ENCODE data around the gene SLC19A1.

SLC19A1 gene

GRCh38 chr21:45480701-45481500 lies 61.3 kb downstream of the SLC19A1 start:
- Histone ChIP-seq H3K9ac (ENCODE audit: low read length) (no peak overlapping the region), H3K9me3 (ENCODE audit: control insufficient read depth, low read length) (no peaks in the 10 kb centered on the region), H3K4me3 (ENCODE audit: low read length) (no peak overlapping the region), H3K36me3 (ENCODE audit: control insufficient read depth, insufficient read depth, low read length) (no peaks in the 10 kb centered on the region), H3K4me1 (ENCODE audit: control insufficient read depth, insufficient read depth, low read length) (peaks cover 10% of the 10 kb centered on the region), H3K27me3 (ENCODE audit: control insufficient read depth, insufficient read depth, low read length) (no peaks in the 10 kb centered on the region)

- Histone ChIP-seq H3K4me3 (ENCODE audit: low read length) (no peak overlapping the region), H3K4me1 (ENCODE audit: control insufficient read depth, insufficient read depth, low read length) (peaks cover 10% of the 10 kb centered on the region), H3K9me3 (ENCODE audit: control insufficient read depth, low read length) (no peaks in the 10 kb centered on the region), H3K9ac (ENCODE audit: low read length) (no peak overlapping the region), H3K27me3 (ENCODE audit: control insufficient read depth, insufficient read depth, low read length) (no peaks in the 10 kb centered on the region), H3K36me3 (ENCODE audit: control insufficient read depth, insufficient read depth, low read length) (no peaks in the 10 kb centered on the region)
These were observed 62.3 kb downstream of the SLC19A1 start for GRCh38 chr21:45479691-45480675.

- no peaks in the 10 kb centered on the region for H3K9me3 ChIP-seq (ENCODE audit: control insufficient read depth, low read length)
- no peaks in the 10 kb centered on the region for H3K27me3 ChIP-seq (ENCODE audit: control insufficient read depth, insufficient read depth, low read length)
- no peaks in the 10 kb centered on the region for H3K36me3 ChIP-seq (ENCODE audit: control insufficient read depth, insufficient read depth, low read length)
- peak overlapping the region; percentile 13 for H3K9ac ChIP-seq (ENCODE audit: low read length)
- peaks cover 10% of the 10 kb centered on the region for H3K4me1 ChIP-seq (ENCODE audit: control insufficient read depth, insufficient read depth, low read length)
- H3K4me3 ChIP-seq (ENCODE audit: low read length) = no peak overlapping the region
These were observed 63.2 kb downstream of the SLC19A1 start for GRCh38 chr21:45478816-45479669.

- Histone ChIP-seq H3K36me3 (ENCODE audit: control insufficient read depth, insufficient read depth, low read length) (no peaks in the 10 kb centered on the region), H3K9ac (ENCODE audit: low read length) (peak overlapping the region; percentile 13), H3K27me3 (ENCODE audit: control insufficient read depth, insufficient read depth, low read length) (no peaks in the 10 kb centered on the region), H3K4me1 (ENCODE audit: control insufficient read depth, insufficient read depth, low read length) (peaks cover 10% of the 10 kb centered on the region), H3K9me3 (ENCODE audit: control insufficient read depth, low read length) (no peaks in the 10 kb centered on the region), H3K4me3 (ENCODE audit: low read length) (peak overlapping the region; percentile 22)
These were observed 64.0 kb downstream of the SLC19A1 start for GRCh38 chr21:45478115-45478801.

GRCh38 chr21:45477176-45478114 lies 64.8 kb downstream of the SLC19A1 start:
- H3K4me1 ChIP-seq (ENCODE audit: control insufficient read depth, insufficient read depth, low read length) = peaks cover 10% of the 10 kb centered on the region
- peak overlapping the region; percentile 13 for H3K9ac ChIP-seq (ENCODE audit: low read length)
- H3K36me3 ChIP-seq (ENCODE audit: control insufficient read depth, insufficient read depth, low read length) = no peaks in the 10 kb centered on the region
- no peak overlapping the region for H3K4me3 ChIP-seq (ENCODE audit: low read length)
- no peaks in the 10 kb centered on the region for H3K9me3 ChIP-seq (ENCODE audit: control insufficient read depth, low read length)
- no peaks in the 10 kb centered on the region for H3K27me3 ChIP-seq (ENCODE audit: control insufficient read depth, insufficient read depth, low read length)

- H3K9ac ChIP-seq (ENCODE audit: low read length) = no peak overlapping the region
- H3K4me1 ChIP-seq (ENCODE audit: control insufficient read depth, insufficient read depth, low read length) = peaks cover 12% of the 10 kb centered on the region
- no peaks in the 10 kb centered on the region for H3K36me3 ChIP-seq (ENCODE audit: control insufficient read depth, insufficient read depth, low read length)
- no peak overlapping the region for H3K4me3 ChIP-seq (ENCODE audit: low read length)
- no peaks in the 10 kb centered on the region for H3K27me3 ChIP-seq (ENCODE audit: control insufficient read depth, insufficient read depth, low read length)
- no peaks in the 10 kb centered on the region for H3K9me3 ChIP-seq (ENCODE audit: control insufficient read depth, low read length)
These were observed 65.7 kb downstream of the SLC19A1 start for GRCh38 chr21:45476582-45476981.

GRCh38 chr21:45475797-45476570 lies 66.3 kb downstream of the SLC19A1 start:
- Histone ChIP-seq H3K4me1 (ENCODE audit: control insufficient read depth, insufficient read depth, low read length) (peaks cover 18% of the 10 kb centered on the region), H3K36me3 (ENCODE audit: control insufficient read depth, insufficient read depth, low read length) (no peaks in the 10 kb centered on the region), H3K4me3 (ENCODE audit: low read length) (no peak overlapping the region), H3K9me3 (ENCODE audit: control insufficient read depth, low read length) (no peaks in the 10 kb centered on the region), H3K27me3 (ENCODE audit: control insufficient read depth, insufficient read depth, low read length) (no peaks in the 10 kb centered on the region), H3K9ac (ENCODE audit: low read length) (no peak overlapping the region)

GRCh38 chr21:45475004-45475685 lies 67.1 kb downstream of the SLC19A1 start:
- Histone ChIP-seq H3K36me3 (ENCODE audit: control insufficient read depth, insufficient read depth, low read length) (no peaks in the 10 kb centered on the region), H3K4me1 (ENCODE audit: control insufficient read depth, insufficient read depth, low read length) (peaks cover 25% of the 10 kb centered on the region), H3K9ac (ENCODE audit: low read length) (no peak overlapping the region), H3K9me3 (ENCODE audit: control insufficient read depth, low read length) (no peaks in the 10 kb centered on the region), H3K4me3 (ENCODE audit: low read length) (no peak overlapping the region), H3K27me3 (ENCODE audit: control insufficient read depth, insufficient read depth, low read length) (no peaks in the 10 kb centered on the region)

- Histone ChIP-seq H3K9me3 (ENCODE audit: control insufficient read depth, low read length) (no peaks in the 10 kb centered on the region), H3K27me3 (ENCODE audit: control insufficient read depth, insufficient read depth, low read length) (no peaks in the 10 kb centered on the region), H3K4me1 (ENCODE audit: control insufficient read depth, insufficient read depth, low read length) (peaks cover 25% of the 10 kb centered on the region), H3K36me3 (ENCODE audit: control insufficient read depth, insufficient read depth, low read length) (no peaks in the 10 kb centered on the region), H3K4me3 (ENCODE audit: low read length) (no peak overlapping the region), H3K9ac (ENCODE audit: low read length) (no peak overlapping the region)
These were observed 67.8 kb downstream of the SLC19A1 start for GRCh38 chr21:45474323-45474950.

Measured in mucosa of stomach (tissue), 1 donor.